Smooth muscle cell of the coronary artery (primary cell): Measurements from ENCODE around the gene LXN. TPM values are rescaled to one million over a fixed set of nuclear protein-coding genes. Genes with fewer than 3 reads are reported as not detected.

Experiments used
- total RNA-seq: library from RNA; depleted of rRNA; stranded (reverse); fragments of >200 nt; gene quantifications from 2 replicates; pipeline ENCODE4 v1.2.3, GENCODE V29; 2014; ENCODE audit warnings: low replicate concordance

Gene LXN, protein sequence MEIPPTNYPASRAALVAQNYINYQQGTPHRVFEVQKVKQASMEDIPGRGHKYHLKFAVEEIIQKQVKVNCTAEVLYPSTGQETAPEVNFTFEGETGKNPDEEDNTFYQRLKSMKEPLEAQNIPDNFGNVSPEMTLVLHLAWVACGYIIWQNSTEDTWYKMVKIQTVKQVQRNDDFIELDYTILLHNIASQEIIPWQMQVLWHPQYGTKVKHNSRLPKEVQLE
- 16.0 and 46.9 TPM in 2 replicates for total RNA-seq

DNA sequence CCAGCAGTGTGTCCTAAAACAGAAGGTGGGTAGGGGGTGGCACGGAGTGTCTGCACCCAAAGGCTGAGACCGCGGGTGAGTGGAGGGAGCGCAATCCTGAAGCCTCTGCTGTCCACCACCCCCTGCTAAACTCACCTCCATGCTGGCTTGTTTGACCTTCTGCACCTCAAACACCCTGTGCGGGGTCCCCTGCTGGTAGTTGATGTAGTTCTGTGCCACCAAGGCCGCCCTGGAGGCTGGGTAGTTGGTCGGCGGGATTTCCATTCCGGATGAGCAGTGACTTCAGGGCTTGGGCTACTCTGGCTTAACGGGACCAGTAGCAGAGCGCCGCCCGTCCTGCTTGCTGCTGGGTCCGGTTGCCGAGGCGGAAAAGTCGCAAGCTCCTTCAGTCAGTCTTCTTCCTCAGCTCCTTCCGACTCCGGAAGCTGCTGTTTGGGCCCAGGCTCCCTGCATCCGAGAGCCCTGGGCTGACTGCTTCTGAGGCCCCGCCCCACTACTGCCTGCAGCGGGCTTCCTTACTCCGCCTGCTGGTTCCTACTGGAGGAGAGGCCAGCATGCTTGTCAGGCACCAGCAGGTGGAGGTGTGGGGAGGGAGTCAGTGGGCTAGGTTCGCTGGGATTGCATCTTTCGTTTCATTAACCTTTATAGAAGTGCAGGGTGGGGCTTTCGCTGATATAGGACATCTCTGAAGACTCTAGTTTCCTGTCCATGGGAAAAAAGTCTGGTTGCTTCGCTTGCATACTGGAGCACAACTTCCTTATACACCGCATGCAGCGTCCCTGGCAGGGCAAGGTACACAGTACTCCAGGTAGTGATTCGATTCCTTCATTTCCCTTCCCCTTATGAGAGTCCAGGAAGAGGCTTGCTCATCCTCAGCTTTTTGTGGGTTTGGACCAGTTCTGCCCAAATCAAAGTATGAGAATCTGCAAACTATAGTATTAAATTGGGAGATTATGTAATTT lies at the start of gene LXN:
LXN (minus strand) TSS at position 434 of the 962 bp plus-strand sequence; CDS start at position 264, 170 bp downstream.

DNA sequence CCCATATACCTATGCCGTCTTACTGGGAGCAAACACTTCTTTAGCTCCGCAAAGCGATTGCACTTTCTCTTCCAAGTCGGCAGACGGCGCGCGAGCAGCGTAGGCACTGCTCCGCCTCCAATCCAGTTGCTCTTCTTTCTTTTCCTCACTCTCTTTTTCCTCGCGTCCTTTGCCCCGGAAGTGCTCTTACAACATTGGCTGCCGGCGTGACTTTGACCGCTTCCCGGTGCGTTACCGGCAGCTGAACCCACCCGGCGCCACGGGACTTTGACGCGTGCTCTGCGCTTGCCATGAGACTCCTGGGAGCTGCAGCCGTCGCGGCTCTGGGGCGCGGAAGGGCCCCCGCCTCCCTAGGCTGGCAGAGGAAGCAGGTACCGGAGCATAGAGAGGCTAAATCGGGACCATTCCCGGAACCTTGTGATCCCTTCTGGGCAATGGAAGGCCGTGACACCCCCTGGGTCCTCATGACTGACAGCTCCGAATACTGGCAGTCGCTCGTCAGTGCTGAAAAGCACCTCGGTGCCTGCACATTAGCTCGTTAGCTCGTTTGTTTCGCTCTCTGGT lies 28.0 kb downstream of the LXN start, which contains the start of gene GFM1:
GFM1 (plus strand) TSS at position 183 of the 564 bp plus-strand sequence; CDS start at position 291, 108 bp downstream.

Other genes starting within 250 kb of the LXN start
- gene MLF1, start 101.5 kb downstream of the LXN start, total RNA-seq: 7.1 and 8.6 TPM in 2 replicates
- gene GFM1, start 28.1 kb downstream of the LXN start, total RNA-seq: 31.3 and 34.9 TPM in 2 replicates
- 2.9 and 9.0 TPM in 2 replicates for gene RARRES1, start 59.8 kb upstream of the LXN start, total RNA-seq
- gene MFSD1, start 129.4 kb upstream of the LXN start, total RNA-seq: 72.2 and 86.1 TPM in 2 replicates